ENCODE data around the gene ELFN2. TPM values are rescaled to one million over a fixed set of nuclear protein-coding genes. Genes with fewer than 3 reads are reported as not detected.

The ELFN2 gene
- total and polyA plus RNA-seq, 4 donors: 0.07 to 0.19 (median 0.08) TPM; not detected in 1

GRCh38 chr22:37358386-37358785 lies 68.9 kb downstream of the ELFN2 start:
- Histone ChIP-seq H3K36me3 (ENCODE audit: control insufficient read depth in 4 of 4, insufficient read depth in 3 of 4, low read depth in 1 of 4, low read length in 3 of 4) (no peaks in the 10 kb centered on the region), H3K4me3 (ENCODE audit: low read depth in 1 of 3, low read length in 3 of 3) (no peak overlapping the region), H3K9ac (ENCODE audit: low read depth in 1 of 2, low read length in 2 of 2) (no peak overlapping the region), H3K27me3 (ENCODE audit: control insufficient read depth in 4 of 4, insufficient read depth in 4 of 4, low read length in 3 of 4) (peaks cover 0 to 3% (median 0%) of the 10 kb centered on the region in 4 donors), H3K27ac (ENCODE audit: low read depth in 1 of 2, low read length in 2 of 2) (no peak overlapping the region), H3K4me1 (ENCODE audit: control insufficient read depth in 4 of 4, insufficient read depth in 4 of 4, low read length in 3 of 4) (no peaks in the 10 kb centered on the region), H3K9me3 (ENCODE audit: control insufficient read depth in 4 of 4, low read length in 3 of 4) (no peaks in the 10 kb centered on the region)
- TF ChIP-seq ZBTB33 (IDR thresholded peaks at IDR 0.05) (no peak), TAF1 (conservative IDR thresholded peaks at IDR 0.05) (no peak), JUND (IDR thresholded peaks at IDR 0.05) (no peak), SP1 (IDR thresholded peaks at IDR 0.05) (no peak), NR2F2 (IDR thresholded peaks at IDR 0.05) (no peak), CTCF (IDR thresholded peaks at IDR 0.05; ENCODE audit: low read depth, low read length, missing input control) (no peak), RXRA (IDR thresholded peaks at IDR 0.05) (no peak), HNF4A (conservative IDR thresholded peaks at IDR 0.05) (no peak), HNF4G (IDR thresholded peaks at IDR 0.05) (no peak), REST (IDR thresholded peaks at IDR 0.05) (no peak)
- WGBS: 93% methylated on average over 11 of the region's 11 CpGs
- no peak for DNase-seq (ENCODE audit: low spot score)

GRCh38 chr22:37357446-37358075 lies 69.7 kb downstream of the ELFN2 start:
- Histone ChIP-seq H3K36me3 (ENCODE audit: control insufficient read depth in 4 of 4, insufficient read depth in 3 of 4, low read depth in 1 of 4, low read length in 3 of 4) (no peaks in the 10 kb centered on the region), H3K9me3 (ENCODE audit: control insufficient read depth in 4 of 4, low read length in 3 of 4) (no peaks in the 10 kb centered on the region), H3K27me3 (ENCODE audit: control insufficient read depth in 4 of 4, insufficient read depth in 4 of 4, low read length in 3 of 4) (peaks cover 0 to 3% (median 0%) of the 10 kb centered on the region in 4 donors), H3K4me1 (ENCODE audit: control insufficient read depth in 4 of 4, insufficient read depth in 4 of 4, low read length in 3 of 4) (no peaks in the 10 kb centered on the region), H3K27ac (ENCODE audit: low read depth in 1 of 2, low read length in 2 of 2) (no peak overlapping the region), H3K4me3 (ENCODE audit: low read depth in 1 of 3, low read length in 3 of 3) (no peak overlapping the region), H3K9ac (ENCODE audit: low read depth in 1 of 2, low read length in 2 of 2) (no peak overlapping the region)
- TF ChIP-seq YY1 (IDR thresholded peaks at IDR 0.05) (no peak), JUND (IDR thresholded peaks at IDR 0.05) (no peak), SP1 (IDR thresholded peaks at IDR 0.05) (no peak), NR2F2 (IDR thresholded peaks at IDR 0.05) (no peak), RXRA (IDR thresholded peaks at IDR 0.05) (no peak), FOXA1 (IDR thresholded peaks at IDR 0.05) (no peak), MAX (IDR thresholded peaks at IDR 0.05) (no peak), EGR1 (IDR thresholded peaks at IDR 0.05; ENCODE audit: low read depth in 2 of 2) (no peak), CTCF (IDR thresholded peaks at IDR 0.05; ENCODE audit: low read depth, low read length, missing input control) (no peak)
- DNase-seq (ENCODE audit: low spot score): no peak
- 91% methylated on average over 10 of the region's 10 CpGs for WGBS

All from liver (tissue), 9 donors.